Endodermal cell (in vitro differentiated cells): ENCODE measurements around the gene FAM81B. TPM values are rescaled to one million over a fixed set of nuclear protein-coding genes. Genes with fewer than 3 reads are reported as not detected.

ENCODE experiments used
- DNase-seq: peaks from one replicate; pipeline ENCODE4 v3.0.0-alpha.2; 2017
- H3K27ac ChIP-seq: 2 replicates; pipeline ENCODE4 v1.5.1; 2013; ENCODE audit warnings: mild to moderate bottlenecking, low read depth, low read length, moderate library complexity
- H3K27me3 ChIP-seq: 2 replicates; pipeline ENCODE4 v1.6.1; 2013; ENCODE audit warnings: mild to moderate bottlenecking, low read length, moderate library complexity; ENCODE audit not compliant: insufficient read depth, control insufficient read depth, poor library complexity, severe bottlenecking
- H3K36me3 ChIP-seq: 2 replicates; pipeline ENCODE4 v1.7.0; 2013; ENCODE audit warnings: mild to moderate bottlenecking, low read length, moderate library complexity; ENCODE audit not compliant: control insufficient read depth, insufficient read depth
- H3K4me1 ChIP-seq: one replicate; pipeline ENCODE4 v1.7.0; 2013; ENCODE audit warnings: low read length; ENCODE audit not compliant: control insufficient read depth, insufficient read depth
- H3K4me3 ChIP-seq: 2 replicates; pipeline ENCODE4 v1.5.1; 2013; ENCODE audit warnings: mild to moderate bottlenecking, low read length, moderate library complexity
- H3K9ac ChIP-seq: 2 replicates; pipeline ENCODE4 v1.6.1; 2013; ENCODE audit warnings: mild to moderate bottlenecking, low read length, moderate library complexity; ENCODE audit not compliant: poor library complexity, severe bottlenecking; ENCODE audit errors: extremely low read depth
- H3K9me3 ChIP-seq: 2 replicates; pipeline ENCODE4 v1.6.1; 2013; ENCODE audit warnings: mild to moderate bottlenecking, low read length, moderate library complexity; ENCODE audit not compliant: control insufficient read depth
- H3K27ac Mint-ChIP-seq: 2 replicates; pipeline ENCODE4 v1.8.0; 2020; ENCODE audit warnings: mixed read lengths
- H3K27me3 Mint-ChIP-seq: 2 replicates; pipeline ENCODE4 v1.8.0; 2021; ENCODE audit warnings: mild to moderate bottlenecking, mixed read lengths; ENCODE audit not compliant: insufficient read depth
- H3K36me3 Mint-ChIP-seq: 2 replicates; pipeline ENCODE4 v1.8.0; 2020; ENCODE audit warnings: low read depth, mixed read lengths
- H3K4me1 Mint-ChIP-seq: 2 replicates; pipeline ENCODE4 v1.8.0; 2020; ENCODE audit warnings: mixed read lengths
- H3K4me3 Mint-ChIP-seq: 2 replicates; pipeline ENCODE4 v1.8.0; 2020; ENCODE audit warnings: mild to moderate bottlenecking, moderate library complexity, mixed read lengths
- H3K9me3 Mint-ChIP-seq: 2 replicates; pipeline ENCODE4 v1.8.0; 2020; ENCODE audit warnings: mild to moderate bottlenecking, mixed read lengths
- CTCF ChIP-seq: fragments of 200-600 bp; sonication (generic); conservative IDR thresholded peaks from 2 replicates; pipeline ENCODE4 v1.5.0; 2021; ENCODE audit warnings: antibody characterized with exemption, mild to moderate bottlenecking
- WGBS, 2 experiments: methylation state at CpG; one replicate each; pipeline versions ENCODE4 v1.1.5 to v1.1.7; 2013; ENCODE audit warnings: missing lambda C conversion rate in 2 of 2, mixed read lengths in 1 of 2; ENCODE audit not compliant: insufficient coverage in 1 of 2, insufficient read length in 1 of 2; 5-methylcytosine and 5-hydroxymethylcytosine counted together
- total RNA-seq, 2 donors: library from RNA; stranded (reverse); fragmentation: NEBNext Ultra II Directional in 1 of 2; extraction: Animal tissue kit (Norgen Biotek cat#: 25700) in 1 of 2; gene quantifications; 2 replicates in 1 of 2; 3 replicates in 1 of 2; pipeline ENCODE4 v1.2.1, GENCODE V29; 2021

FAM81B gene
- total RNA-seq, 2 donors from 2014 or later = not detected

- Mint-ChIP-seq H3K4me1 (peaks cover 4% of the 10 kb centered on the region), H3K36me3 (no peaks in the 10 kb centered on the region)
- no peak for TF ChIP-seq CTCF
These were observed 33.4 kb downstream of the FAM81B start for GRCh38 chr5:95424526-95424925.

GRCh38 chr5:95426227-95426626 lies 35.1 kb downstream of the FAM81B start:
- 58 to 66% methylated on average over 3 to 5 of the region's 5 CpGs for WGBS, 2 experiments
- no peak for DNase-seq
- H3K27me3 ChIP-seq = no peaks in the 10 kb centered on the region
- peaks cover 3% of the 10 kb centered on the region for H3K4me1 ChIP-seq
- H3K27me3 Mint-ChIP-seq = no peaks in the 10 kb centered on the region
- H3K4me3 Mint-ChIP-seq = no peak overlapping the region
- H3K9me3 ChIP-seq = no peaks in the 10 kb centered on the region
- no peak for TF ChIP-seq CTCF
- H3K9me3 Mint-ChIP-seq = no peaks in the 10 kb centered on the region
- H3K9ac ChIP-seq = no peak overlapping the region
- peak overlapping the region; percentile 27 for H3K4me3 ChIP-seq
- H3K4me1 Mint-ChIP-seq = peaks cover 4% of the 10 kb centered on the region
- H3K27ac Mint-ChIP-seq = no peak overlapping the region
- H3K27ac ChIP-seq = no peak overlapping the region
- H3K36me3 ChIP-seq = no peaks in the 10 kb centered on the region
- H3K36me3 Mint-ChIP-seq = no peaks in the 10 kb centered on the region

More at GRCh38 chr5:95424526-95424925, 33.4 kb downstream of the FAM81B start:
- no CpG with 5 or more reads among the region's 1 CpG for WGBS, 2 experiments
- Histone ChIP-seq H3K4me1 (peaks cover 3% of the 10 kb centered on the region), H3K36me3 (no peaks in the 10 kb centered on the region), H3K9ac (no peak overlapping the region), H3K4me3 (no peak overlapping the region), H3K27me3 (no peaks in the 10 kb centered on the region), H3K9me3 (no peaks in the 10 kb centered on the region), H3K27ac (no peak overlapping the region)
- Mint-ChIP-seq H3K27me3 (no peaks in the 10 kb centered on the region), H3K27ac (no peak overlapping the region), H3K4me3 (no peak overlapping the region), H3K9me3 (no peaks in the 10 kb centered on the region)
- DNase-seq = no peak

GRCh38 chr5:95432779-95433178 lies 41.6 kb downstream of the FAM81B start:
- Histone ChIP-seq H3K27me3 (no peaks in the 10 kb centered on the region), H3K36me3 (no peaks in the 10 kb centered on the region), H3K4me1 (no peaks in the 10 kb centered on the region), H3K27ac (no peak overlapping the region), H3K4me3 (no peak overlapping the region), H3K9me3 (peaks cover 6% of the 10 kb centered on the region), H3K9ac (no peak overlapping the region)
- H3K4me1 Mint-ChIP-seq = no peaks in the 10 kb centered on the region
- H3K27me3 Mint-ChIP-seq = no peaks in the 10 kb centered on the region
- no peak overlapping the region for H3K27ac Mint-ChIP-seq
- H3K36me3 Mint-ChIP-seq = no peaks in the 10 kb centered on the region
- H3K9me3 Mint-ChIP-seq = peaks cover 2% of the 10 kb centered on the region
- 91% methylated on average over 2 of the region's 2 CpGs; no CpG with 5 or more reads in 1 of the 2 experiments for WGBS, 2 experiments
- TF ChIP-seq CTCF = no peak
- no peak for DNase-seq
- no peak overlapping the region for H3K4me3 Mint-ChIP-seq
